HEK293 (cell line): ENCODE measurements around the gene TMEM141.

ENCODE experiments used
- CTCF ChIA-PET: fragments of 350-600 bp; formaldehyde crosslinking; extraction: SDS; loops from one replicate; lab custom pipeline; 2021; ENCODE audit warnings: antibody characterized with exemption; lab: Yijun Ruan, JAX
- POLR2A ChIA-PET: fragments of 300-600 bp; formaldehyde crosslinking; extraction: SDS; loops from one replicate; lab custom pipeline; 2020; ENCODE audit warnings: antibody characterized with exemption, inconsistent platforms; lab: Yijun Ruan, JAX
- H3K27ac ChIP-seq: fragments of 200-500 bp; sonication (Bioruptor generic); 2 replicates; pipeline ENCODE4 v1.5.1; 2014; ENCODE audit warnings: low read depth, low read length, control low read depth, inconsistent platforms; ENCODE audit errors: extremely low read depth
- H3K36me3 ChIP-seq, 2 experiments: fragments of 200-500 bp in 1 of 2; sonication (Bioruptor generic) in 1 of 2; 1 replicate in 1 of 2; 2 replicates in 1 of 2; pipeline ENCODE4 v1.5.1; 2014 to 2017; ENCODE audit warnings: inconsistent platforms in 2 of 2, low read length in 2 of 2; ENCODE audit not compliant: control insufficient read depth in 2 of 2, insufficient read depth in 1 of 2
- H3K4me1 ChIP-seq: fragments of 200-500 bp; sonication (Bioruptor generic); 2 replicates; pipeline ENCODE4 v1.5.1; 2014; ENCODE audit warnings: mild to moderate bottlenecking, low read length, inconsistent platforms; ENCODE audit not compliant: control insufficient read depth, insufficient read depth
- H3K4me3 ChIP-seq: 2 replicates; pipeline ENCODE4 v1.5.1; 2011; ENCODE audit warnings: low read depth, mild to moderate bottlenecking, control low read depth, low read length, moderate library complexity
- H3K9me3 ChIP-seq: fragments of 200-500 bp; sonication (Bioruptor generic); 2 replicates; pipeline ENCODE4 v1.5.1; 2014; ENCODE audit warnings: low read depth, low read length, inconsistent platforms; ENCODE audit not compliant: control insufficient read depth, insufficient read depth
- EGR2 ChIP-seq: fragments of 450-650 bp; formaldehyde crosslinking; IDR thresholded peaks from 2 replicates; pipeline ENCODE4 v1.5.1; 2016; ENCODE audit warnings: low read depth, missing biosample characterization, missing genetic modification characterization
- GLIS2 ChIP-seq: fragments of 450-650 bp; formaldehyde crosslinking; IDR thresholded peaks from 2 replicates; pipeline ENCODE4 v1.5.1; 2016; ENCODE audit warnings: missing biosample characterization, missing genetic modification characterization
- KLF1 ChIP-seq: fragments of 450-650 bp; formaldehyde crosslinking; IDR thresholded peaks from 2 replicates; pipeline ENCODE4 v1.5.1; 2016; ENCODE audit warnings: missing biosample characterization, missing genetic modification characterization
- KLF7 ChIP-seq: fragments of 450-650 bp; formaldehyde crosslinking; IDR thresholded peaks from 2 replicates; pipeline ENCODE4 v1.5.1; 2016; ENCODE audit warnings: missing biosample characterization, missing genetic modification characterization, borderline replicate concordance
- KLF8 ChIP-seq: fragments of 450-650 bp; formaldehyde crosslinking; IDR thresholded peaks from 2 replicates; pipeline ENCODE4 v1.5.1; 2016; ENCODE audit warnings: missing biosample characterization, missing genetic modification characterization
- KLF9 ChIP-seq: fragments of 450-650 bp; formaldehyde crosslinking; IDR thresholded peaks from 2 replicates; pipeline ENCODE4 v1.5.1; 2016; ENCODE audit warnings: missing biosample characterization, missing genetic modification characterization, low read depth
- SCRT2 ChIP-seq: fragments of 450-650 bp; formaldehyde crosslinking; IDR thresholded peaks from 2 replicates; pipeline ENCODE4 v1.5.1; 2016; ENCODE audit warnings: missing biosample characterization, missing genetic modification characterization
- SETDB1 ChIP-seq: IDR thresholded peaks from one replicate; pipeline ENCODE4 v1.6.1; 2017; ENCODE audit warnings: mild to moderate bottlenecking, low read length, moderate library complexity, mixed read lengths; ENCODE audit not compliant: insufficient read length
- SP2 ChIP-seq: fragments of 450-650 bp; formaldehyde crosslinking; IDR thresholded peaks from 2 replicates; pipeline ENCODE4 v1.5.1; 2016; ENCODE audit warnings: missing biosample characterization, missing genetic modification characterization
- SP3 ChIP-seq: fragments of 450-650 bp; formaldehyde crosslinking; IDR thresholded peaks from 2 replicates; pipeline ENCODE4 v1.5.1; 2016; ENCODE audit warnings: missing biosample characterization, missing genetic modification characterization
- SP7 ChIP-seq: fragments of 450-650 bp; formaldehyde crosslinking; IDR thresholded peaks from 2 replicates; pipeline ENCODE4 v1.5.1; 2016; ENCODE audit warnings: missing biosample characterization, missing genetic modification characterization
- ZBTB17 ChIP-seq: fragments of 450-650 bp; formaldehyde crosslinking; IDR thresholded peaks from 2 replicates; pipeline ENCODE4 v1.5.1; 2016; ENCODE audit warnings: missing biosample characterization, missing genetic modification characterization
- ZBTB7A ChIP-seq: fragments of 450-650 bp; formaldehyde crosslinking; IDR thresholded peaks from 2 replicates; pipeline ENCODE4 v1.5.1; 2016; ENCODE audit warnings: low read depth, missing biosample characterization, missing genetic modification characterization
- ZFP3 ChIP-seq: fragments of 450-650 bp; formaldehyde crosslinking; IDR thresholded peaks from 2 replicates; pipeline ENCODE4 v1.5.1; 2016; ENCODE audit warnings: low read depth, missing biosample characterization, missing genetic modification characterization
- ZIC2 ChIP-seq: fragments of 450-650 bp; formaldehyde crosslinking; IDR thresholded peaks from 2 replicates; pipeline ENCODE4 v1.5.1; 2016; ENCODE audit warnings: missing biosample characterization, missing genetic modification characterization
- ZNF202 ChIP-seq: fragments of 450-650 bp; formaldehyde crosslinking; IDR thresholded peaks from 2 replicates; pipeline ENCODE4 v1.5.1; 2016; ENCODE audit warnings: missing biosample characterization, missing genetic modification characterization, borderline replicate concordance
- ZNF24 ChIP-seq: fragments of 450-650 bp; formaldehyde crosslinking; IDR thresholded peaks from 2 replicates; pipeline ENCODE4 v1.5.1; 2016; ENCODE audit warnings: missing biosample characterization, missing genetic modification characterization
- ZNF292 ChIP-seq: fragments of 450-650 bp; formaldehyde crosslinking; IDR thresholded peaks from 2 replicates; pipeline ENCODE4 v1.5.1; 2016; ENCODE audit warnings: low read depth, missing biosample characterization, missing genetic modification characterization, borderline replicate concordance
- ZNF335 ChIP-seq: fragments of 450-650 bp; formaldehyde crosslinking; conservative IDR thresholded peaks from 2 replicates; pipeline ENCODE4 v1.5.1; 2016; ENCODE audit warnings: missing biosample characterization, missing genetic modification characterization
- ZNF416 ChIP-seq: fragments of 450-650 bp; formaldehyde crosslinking; IDR thresholded peaks from 2 replicates; pipeline ENCODE4 v1.5.1; 2016; ENCODE audit warnings: missing biosample characterization, missing genetic modification characterization
- ZNF571 ChIP-seq: fragments of 450-650 bp; formaldehyde crosslinking; IDR thresholded peaks from 2 replicates; pipeline ENCODE4 v1.5.0; 2017; ENCODE audit warnings: missing biosample characterization, missing genetic modification characterization
- ZNF600 ChIP-seq: fragments of 450-650 bp; formaldehyde crosslinking; IDR thresholded peaks from 2 replicates; pipeline ENCODE4 v1.5.1; 2016; ENCODE audit warnings: missing biosample characterization, missing genetic modification characterization
- ZNF768 ChIP-seq: fragments of 450-650 bp; formaldehyde crosslinking; IDR thresholded peaks from 2 replicates; pipeline ENCODE4 v1.5.1; 2018; ENCODE audit warnings: missing biosample characterization, mild to moderate bottlenecking, missing genetic modification characterization
- ZNF791 ChIP-seq: fragments of 450-650 bp; formaldehyde crosslinking; IDR thresholded peaks from 2 replicates; pipeline ENCODE4 v1.5.1; 2016; ENCODE audit warnings: missing biosample characterization, missing genetic modification characterization
- ZNF830 ChIP-seq: fragments of 450-650 bp; IDR thresholded peaks from 2 replicates; pipeline ENCODE4 v1.5.0; 2018; ENCODE audit warnings: missing biosample characterization, missing genetic modification characterization, low read depth, mild to moderate bottlenecking, moderate library complexity
- ZSCAN16 ChIP-seq: fragments of 450-650 bp; formaldehyde crosslinking; IDR thresholded peaks from 2 replicates; pipeline ENCODE4 v1.5.1; 2016; ENCODE audit warnings: missing biosample characterization, missing genetic modification characterization
- TF ChIP-seq, protein P1 (sequence below): fragments of 450-650 bp; formaldehyde crosslinking; IDR thresholded peaks from 2 replicates; pipeline ENCODE4 v1.5.1; 2016; ENCODE audit warnings: missing biosample characterization, missing genetic modification characterization
- TF ChIP-seq, protein P2 (sequence below): fragments of 450-650 bp; formaldehyde crosslinking; IDR thresholded peaks from 2 replicates; pipeline ENCODE4 v1.5.1; 2016; ENCODE audit warnings: missing biosample characterization, missing genetic modification characterization, low read depth
- TF ChIP-seq, protein P3 (sequence below): fragments of 450-650 bp; formaldehyde crosslinking; IDR thresholded peaks from 2 replicates; pipeline ENCODE4 v1.5.1; 2016; ENCODE audit warnings: missing biosample characterization, missing genetic modification characterization, borderline replicate concordance

Gene TMEM141

DNA sequence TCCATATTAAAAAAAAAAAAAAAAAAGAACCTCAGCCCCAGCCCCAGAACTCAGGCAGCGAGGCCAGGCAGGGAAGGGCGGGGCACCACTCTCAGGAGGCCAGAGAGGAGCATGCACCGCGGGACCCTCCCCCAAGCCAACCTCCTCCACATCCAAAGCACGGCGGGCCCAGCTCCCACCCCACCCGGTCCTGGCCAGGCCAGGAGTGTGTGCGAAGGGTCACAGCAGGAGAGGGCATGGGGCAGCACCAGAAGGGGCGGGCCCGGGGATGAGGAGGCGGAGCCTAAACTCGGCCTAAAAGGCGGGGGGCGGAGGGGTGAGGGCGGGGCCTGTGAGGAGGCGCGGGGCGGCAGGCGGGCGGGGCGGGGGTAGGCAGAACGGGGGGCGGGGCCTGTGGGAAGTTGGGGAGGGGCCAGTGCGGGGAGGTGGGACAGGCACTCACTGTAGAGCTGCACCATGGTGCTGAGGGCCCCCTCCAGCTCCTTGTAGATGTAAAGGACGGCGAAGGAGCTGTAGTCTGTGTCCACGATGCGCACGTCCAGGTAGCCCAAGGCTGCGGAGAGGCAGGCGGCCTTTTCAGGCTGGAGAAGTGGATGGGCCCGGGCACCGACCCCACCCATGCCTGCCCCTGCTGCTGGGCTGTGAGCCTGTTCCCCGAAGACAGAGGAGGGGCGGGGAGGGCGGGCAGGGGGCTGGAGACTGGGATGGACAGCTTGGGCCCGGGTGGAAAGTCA lies 28.1 kb upstream of the TMEM141 start:
- no peak overlapping the region for H3K27ac ChIP-seq
- no peaks in the 10 kb centered on the region for H3K9me3 ChIP-seq
- H3K36me3 ChIP-seq: no peaks in the 10 kb centered on the region
- CTCF ChIA-PET: interaction anchor here (0.8 to 5.9 kb wide), 7 partner anchors 8 to 272 kb away, joined by 3 to 54 read pairs (median 6); no protein-coding TSS in a partner anchor
- no peaks in the 10 kb centered on the region for H3K4me1 ChIP-seq
- no peak overlapping the region for H3K4me3 ChIP-seq
- POLR2A ChIA-PET: interaction anchor here (0.6 kb wide), 1 partner anchor 82 kb away, joined by 3 read pairs; no protein-coding TSS in a partner anchor
- TF ChIP-seq KLF7 (tag by site-specific recombination) (peak; percentile 41; the same call in 1 of the 2 replicates), SP7 (tag by site-specific recombination) (0 out of 2 replicates have a peak, but pooled peaks have one; percentile 33), ZNF830 (no peak), ZNF335 (tag by site-specific recombination) (peak; percentile 28), ZFP3 (tag by site-specific recombination) (no peak), KLF8 (tag by site-specific recombination) (0 out of 2 replicates have a peak, but pooled peaks have one; percentile 24), KLF9 (tag by site-specific recombination) (peak; percentile 77), ZNF768 (tag by site-specific recombination) (no peak), ZNF600 (tag by site-specific recombination) (peak; percentile 33; the same call in 1 of the 2 replicates), ZNF791 (tag by site-specific recombination) (no peak), ZNF292 (tag by site-specific recombination) (no peak), ZBTB7A (tag by site-specific recombination) (no peak), ZSCAN16 (tag by site-specific recombination) (no peak), SP2 (tag by site-specific recombination) (peak; percentile 72), GLIS2 (tag by site-specific recombination) (peak; percentile 80), ZNF202 (tag by site-specific recombination) (no peak), ZNF24 (tag by site-specific recombination) (no peak), ZNF571 (tag by site-specific recombination) (no peak), SCRT2 (no peak), SETDB1 (no peak), ZNF416 (tag by site-specific recombination) (no peak), SP3 (tag by site-specific recombination) (peak; percentile 70), KLF1 (tag by site-specific recombination) (peak; percentile 89), EGR2 (tag by site-specific recombination) (0 out of 2 replicates have a peak, but pooled peaks have one; percentile 27), ZIC2 (peak; percentile 74), ZBTB17 (peak; percentile 40; the same call in 1 of the 2 replicates)
- TF ChIP-seq, protein P1, sequence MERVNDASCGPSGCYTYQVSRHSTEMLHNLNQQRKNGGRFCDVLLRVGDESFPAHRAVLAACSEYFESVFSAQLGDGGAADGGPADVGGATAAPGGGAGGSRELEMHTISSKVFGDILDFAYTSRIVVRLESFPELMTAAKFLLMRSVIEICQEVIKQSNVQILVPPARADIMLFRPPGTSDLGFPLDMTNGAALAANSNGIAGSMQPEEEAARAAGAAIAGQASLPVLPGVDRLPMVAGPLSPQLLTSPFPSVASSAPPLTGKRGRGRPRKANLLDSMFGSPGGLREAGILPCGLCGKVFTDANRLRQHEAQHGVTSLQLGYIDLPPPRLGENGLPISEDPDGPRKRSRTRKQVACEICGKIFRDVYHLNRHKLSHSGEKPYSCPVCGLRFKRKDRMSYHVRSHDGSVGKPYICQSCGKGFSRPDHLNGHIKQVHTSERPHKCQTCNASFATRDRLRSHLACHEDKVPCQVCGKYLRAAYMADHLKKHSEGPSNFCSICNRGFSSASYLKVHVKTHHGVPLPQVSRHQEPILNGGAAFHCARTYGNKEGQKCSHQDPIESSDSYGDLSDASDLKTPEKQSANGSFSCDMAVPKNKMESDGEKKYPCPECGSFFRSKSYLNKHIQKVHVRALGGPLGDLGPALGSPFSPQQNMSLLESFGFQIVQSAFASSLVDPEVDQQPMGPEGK: peak; percentile 65; the same call in 1 of the 2 replicates
- TF ChIP-seq, protein P2, sequence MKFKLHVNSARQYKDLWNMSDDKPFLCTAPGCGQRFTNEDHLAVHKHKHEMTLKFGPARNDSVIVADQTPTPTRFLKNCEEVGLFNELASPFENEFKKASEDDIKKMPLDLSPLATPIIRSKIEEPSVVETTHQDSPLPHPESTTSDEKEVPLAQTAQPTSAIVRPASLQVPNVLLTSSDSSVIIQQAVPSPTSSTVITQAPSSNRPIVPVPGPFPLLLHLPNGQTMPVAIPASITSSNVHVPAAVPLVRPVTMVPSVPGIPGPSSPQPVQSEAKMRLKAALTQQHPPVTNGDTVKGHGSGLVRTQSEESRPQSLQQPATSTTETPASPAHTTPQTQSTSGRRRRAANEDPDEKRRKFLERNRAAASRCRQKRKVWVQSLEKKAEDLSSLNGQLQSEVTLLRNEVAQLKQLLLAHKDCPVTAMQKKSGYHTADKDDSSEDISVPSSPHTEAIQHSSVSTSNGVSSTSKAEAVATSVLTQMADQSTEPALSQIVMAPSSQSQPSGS: no peak
- TF ChIP-seq, protein P3, sequence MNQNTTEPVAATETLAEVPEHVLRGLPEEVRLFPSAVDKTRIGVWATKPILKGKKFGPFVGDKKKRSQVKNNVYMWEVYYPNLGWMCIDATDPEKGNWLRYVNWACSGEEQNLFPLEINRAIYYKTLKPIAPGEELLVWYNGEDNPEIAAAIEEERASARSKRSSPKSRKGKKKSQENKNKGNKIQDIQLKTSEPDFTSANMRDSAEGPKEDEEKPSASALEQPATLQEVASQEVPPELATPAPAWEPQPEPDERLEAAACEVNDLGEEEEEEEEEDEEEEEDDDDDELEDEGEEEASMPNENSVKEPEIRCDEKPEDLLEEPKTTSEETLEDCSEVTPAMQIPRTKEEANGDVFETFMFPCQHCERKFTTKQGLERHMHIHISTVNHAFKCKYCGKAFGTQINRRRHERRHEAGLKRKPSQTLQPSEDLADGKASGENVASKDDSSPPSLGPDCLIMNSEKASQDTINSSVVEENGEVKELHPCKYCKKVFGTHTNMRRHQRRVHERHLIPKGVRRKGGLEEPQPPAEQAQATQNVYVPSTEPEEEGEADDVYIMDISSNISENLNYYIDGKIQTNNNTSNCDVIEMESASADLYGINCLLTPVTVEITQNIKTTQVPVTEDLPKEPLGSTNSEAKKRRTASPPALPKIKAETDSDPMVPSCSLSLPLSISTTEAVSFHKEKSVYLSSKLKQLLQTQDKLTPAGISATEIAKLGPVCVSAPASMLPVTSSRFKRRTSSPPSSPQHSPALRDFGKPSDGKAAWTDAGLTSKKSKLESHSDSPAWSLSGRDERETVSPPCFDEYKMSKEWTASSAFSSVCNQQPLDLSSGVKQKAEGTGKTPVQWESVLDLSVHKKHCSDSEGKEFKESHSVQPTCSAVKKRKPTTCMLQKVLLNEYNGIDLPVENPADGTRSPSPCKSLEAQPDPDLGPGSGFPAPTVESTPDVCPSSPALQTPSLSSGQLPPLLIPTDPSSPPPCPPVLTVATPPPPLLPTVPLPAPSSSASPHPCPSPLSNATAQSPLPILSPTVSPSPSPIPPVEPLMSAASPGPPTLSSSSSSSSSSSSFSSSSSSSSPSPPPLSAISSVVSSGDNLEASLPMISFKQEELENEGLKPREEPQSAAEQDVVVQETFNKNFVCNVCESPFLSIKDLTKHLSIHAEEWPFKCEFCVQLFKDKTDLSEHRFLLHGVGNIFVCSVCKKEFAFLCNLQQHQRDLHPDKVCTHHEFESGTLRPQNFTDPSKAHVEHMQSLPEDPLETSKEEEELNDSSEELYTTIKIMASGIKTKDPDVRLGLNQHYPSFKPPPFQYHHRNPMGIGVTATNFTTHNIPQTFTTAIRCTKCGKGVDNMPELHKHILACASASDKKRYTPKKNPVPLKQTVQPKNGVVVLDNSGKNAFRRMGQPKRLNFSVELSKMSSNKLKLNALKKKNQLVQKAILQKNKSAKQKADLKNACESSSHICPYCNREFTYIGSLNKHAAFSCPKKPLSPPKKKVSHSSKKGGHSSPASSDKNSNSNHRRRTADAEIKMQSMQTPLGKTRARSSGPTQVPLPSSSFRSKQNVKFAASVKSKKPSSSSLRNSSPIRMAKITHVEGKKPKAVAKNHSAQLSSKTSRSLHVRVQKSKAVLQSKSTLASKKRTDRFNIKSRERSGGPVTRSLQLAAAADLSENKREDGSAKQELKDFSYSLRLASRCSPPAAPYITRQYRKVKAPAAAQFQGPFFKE (tag by site-specific recombination): no peak
